Measurements from ENCODE around the gene ANO2. TPM values are rescaled to one million over a fixed set of nuclear protein-coding genes. Genes with fewer than 3 reads are reported as not detected.
A peak's percentile ranks its signal among the peaks of the same experiment; 100 is the strongest.

The ANO2 gene
- total RNA-seq, 4 donors from 2014 or later = 4.0 to 17.9 (median 5.1) TPM

GRCh38 chr12:5976711-5977110 lies 31.7 kb upstream of the ANO2 start:
- Histone ChIP-seq H3K27ac (replicated peaks in 1 of 4) (no peak overlapping the region), H3K36me3 (peaks cover 0 to 89% (median 8%) of the 10 kb centered on the region in 4 donors), H3K9me3 (no peaks in the 10 kb centered on the region), H3K4me3 (no peak overlapping the region), H3K4me1 (peaks cover 0 to 21% (median 11%) of the 10 kb centered on the region in 4 donors), H3K27me3 (no peaks in the 10 kb centered on the region)
- WGBS = 57% methylated on average over 6 of the region's 6 CpGs
- intact Hi-C loops (cut with DNase I) = no loop called here
- TF ChIP-seq POLR2AphosphoS5 (IDR thresholded peaks at IDR 0.05) (no peak), POLR2A (IDR thresholded peaks at IDR 0.05; ENCODE audit: low read depth) (no peak), EP300 (IDR thresholded peaks at IDR 0.05) (no peak)
- TF ChIP-seq, protein P1, sequence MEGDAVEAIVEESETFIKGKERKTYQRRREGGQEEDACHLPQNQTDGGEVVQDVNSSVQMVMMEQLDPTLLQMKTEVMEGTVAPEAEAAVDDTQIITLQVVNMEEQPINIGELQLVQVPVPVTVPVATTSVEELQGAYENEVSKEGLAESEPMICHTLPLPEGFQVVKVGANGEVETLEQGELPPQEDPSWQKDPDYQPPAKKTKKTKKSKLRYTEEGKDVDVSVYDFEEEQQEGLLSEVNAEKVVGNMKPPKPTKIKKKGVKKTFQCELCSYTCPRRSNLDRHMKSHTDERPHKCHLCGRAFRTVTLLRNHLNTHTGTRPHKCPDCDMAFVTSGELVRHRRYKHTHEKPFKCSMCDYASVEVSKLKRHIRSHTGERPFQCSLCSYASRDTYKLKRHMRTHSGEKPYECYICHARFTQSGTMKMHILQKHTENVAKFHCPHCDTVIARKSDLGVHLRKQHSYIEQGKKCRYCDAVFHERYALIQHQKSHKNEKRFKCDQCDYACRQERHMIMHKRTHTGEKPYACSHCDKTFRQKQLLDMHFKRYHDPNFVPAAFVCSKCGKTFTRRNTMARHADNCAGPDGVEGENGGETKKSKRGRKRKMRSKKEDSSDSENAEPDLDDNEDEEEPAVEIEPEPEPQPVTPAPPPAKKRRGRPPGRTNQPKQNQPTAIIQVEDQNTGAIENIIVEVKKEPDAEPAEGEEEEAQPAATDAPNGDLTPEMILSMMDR (IDR thresholded peaks at IDR 0.05) = no peak
- no peak for DNase-seq (ENCODE audit: extremely low spot score)

DNA sequence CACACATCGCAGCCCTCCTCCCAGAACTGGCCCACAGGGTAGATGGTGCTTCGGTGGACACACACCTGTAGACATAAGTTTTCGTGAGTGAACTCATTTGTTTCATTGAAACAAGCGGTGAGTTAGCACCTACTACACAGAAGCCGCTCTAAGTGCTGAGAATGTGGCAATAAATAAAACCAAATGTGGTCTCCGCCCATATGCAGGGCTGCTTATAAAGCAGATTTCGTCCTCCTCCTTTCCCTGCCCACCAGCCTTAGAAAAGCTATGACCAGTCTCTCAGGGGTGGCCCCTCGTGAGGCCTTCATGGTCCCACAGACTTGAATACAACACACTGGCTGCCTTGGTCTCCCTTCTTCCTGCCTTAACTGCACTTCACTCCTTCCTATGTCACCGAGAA lies 31.1 kb upstream of the ANO2 start:
- Histone ChIP-seq H3K36me3 (peaks cover 0 to 89% (median 8%) of the 10 kb centered on the region in 4 donors), H3K9me3 (no peaks in the 10 kb centered on the region), H3K4me3 (no peak overlapping the region), H3K4me1 (peaks cover 0 to 21% (median 11%) of the 10 kb centered on the region in 4 donors), H3K27me3 (no peaks in the 10 kb centered on the region), H3K27ac (replicated peaks in 1 of 4) (no peak overlapping the region)
- WGBS = 87% methylated on average over 9 of the region's 9 CpGs
- TF ChIP-seq POLR2A (IDR thresholded peaks at IDR 0.05; ENCODE audit: low read depth) = no peak
- no peak for TF ChIP-seq POLR2AphosphoS5 (IDR thresholded peaks at IDR 0.05)
- TF ChIP-seq, protein P1 (IDR thresholded peaks at IDR 0.05) = no peak
- no peak for TF ChIP-seq EP300 (IDR thresholded peaks at IDR 0.05)
- no peak for DNase-seq (ENCODE audit: extremely low spot score)
- intact Hi-C loops (cut with DNase I) = no loop called here

DNA sequence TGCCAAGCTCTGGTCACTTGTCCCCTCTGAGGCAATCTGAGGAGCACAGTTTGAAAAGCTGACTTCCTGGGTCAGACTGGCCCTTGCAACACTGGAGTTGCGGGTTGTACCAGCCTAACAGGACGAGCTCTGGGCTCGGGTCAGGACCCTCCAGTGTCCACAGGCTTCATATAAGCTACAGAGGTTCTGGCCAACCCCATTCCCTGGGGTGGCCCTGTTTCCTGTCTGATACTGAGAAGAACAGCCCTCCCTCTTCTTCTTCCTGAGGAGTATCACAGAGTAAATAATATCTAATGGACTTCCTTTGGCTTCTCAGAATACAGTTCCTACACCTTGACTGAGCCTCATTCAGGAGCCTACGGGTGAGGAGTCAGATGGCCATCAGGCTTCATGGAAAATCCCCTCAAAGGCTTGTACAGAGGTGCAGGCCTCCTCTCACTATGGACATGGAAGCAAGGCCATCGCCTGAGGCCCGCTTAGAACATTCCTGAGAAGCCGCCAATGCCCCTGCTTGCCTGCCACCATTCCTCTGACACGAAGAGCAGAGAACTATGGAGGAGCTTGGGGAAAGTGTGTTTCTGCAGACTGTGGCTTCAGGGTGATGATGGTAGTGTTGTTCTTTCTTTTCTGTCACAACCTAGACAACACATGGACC lies 28.5 kb upstream of the ANO2 start:
- no peak for DNase-seq (ENCODE audit: extremely low spot score)
- Histone ChIP-seq H3K9me3 (no peaks in the 10 kb centered on the region), H3K27ac (replicated peaks in 1 of 4) (no peak overlapping the region), H3K27me3 (no peaks in the 10 kb centered on the region), H3K4me1 (peaks cover 0 to 21% (median 11%) of the 10 kb centered on the region in 4 donors), H3K36me3 (peaks cover 0 to 94% (median 4%) of the 10 kb centered on the region in 4 donors), H3K4me3 (no peak overlapping the region)
- intact Hi-C loops (cut with DNase I) = no loop called here
- no peak for TF ChIP-seq POLR2AphosphoS5 (IDR thresholded peaks at IDR 0.05)
- TF ChIP-seq EP300 (IDR thresholded peaks at IDR 0.05) = no peak
- no peak for TF ChIP-seq POLR2A (IDR thresholded peaks at IDR 0.05; ENCODE audit: low read depth)
- TF ChIP-seq, protein P1 (IDR thresholded peaks at IDR 0.05) = no peak
- whole genome bisulfite sequencing = 81% methylated on average over 8 of the region's 8 CpGs

DNA sequence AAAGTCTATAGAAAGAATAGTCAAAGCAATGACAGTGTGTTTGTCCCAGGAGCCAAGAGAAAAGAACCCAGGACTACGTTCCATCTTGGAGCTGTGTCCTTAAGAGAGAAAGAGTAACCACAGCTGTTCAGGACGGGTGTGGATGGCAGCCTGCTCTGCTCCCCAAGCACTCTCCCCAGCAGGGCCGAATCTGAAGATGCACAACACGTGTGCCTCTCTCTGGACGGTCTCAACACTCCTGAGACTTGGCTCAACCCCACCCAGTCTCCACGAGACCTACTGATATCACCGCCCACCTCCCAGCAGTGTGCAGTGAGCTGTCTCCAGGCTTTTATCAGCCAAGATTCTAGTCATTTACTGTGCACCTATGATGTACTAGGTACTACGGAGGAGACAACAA lies 27.3 kb upstream of the ANO2 start:
- intact Hi-C loops (cut with DNase I) = no loop called here
- Histone ChIP-seq H3K27me3 (no peaks in the 10 kb centered on the region), H3K9me3 (no peaks in the 10 kb centered on the region), H3K4me3 (no peak overlapping the region), H3K27ac (replicated peaks in 1 of 4) (no peak overlapping the region), H3K36me3 (peaks cover 0 to 99% (median 6%) of the 10 kb centered on the region in 4 donors), H3K4me1 (peaks cover 0 to 21% (median 11%) of the 10 kb centered on the region in 4 donors)
- DNase-seq (ENCODE audit: extremely low spot score) = peak; percentile 74
- TF ChIP-seq, protein P1 (IDR thresholded peaks at IDR 0.05) = no peak
- no peak for TF ChIP-seq EP300 (IDR thresholded peaks at IDR 0.05)
- TF ChIP-seq POLR2A (IDR thresholded peaks at IDR 0.05; ENCODE audit: low read depth) = no peak
- TF ChIP-seq POLR2AphosphoS5 (IDR thresholded peaks at IDR 0.05) = no peak
- 56% methylated on average over 8 of the region's 8 CpGs for WGBS
